Erythroblast (primary cell): ENCODE measurements around the gene MEMO1.

Experiments
- DNase-seq, 2 experiments: peaks; one replicate each; lab custom pipeline; 2025; lab: John Stamatoyannopoulos, UW
- GATA1 ChIP-seq: IDR thresholded peaks from 2 replicates; pipeline ENCODE4 v1.6.1; 2011; ENCODE audit warnings: low read depth, mild to moderate bottlenecking, control low read depth, low read length, moderate library complexity
- POLR2A ChIP-seq: IDR thresholded peaks from 2 replicates; pipeline ENCODE4 v1.6.1; 2011; ENCODE audit warnings: mild to moderate bottlenecking, low read length

MEMO1 gene

DNA sequence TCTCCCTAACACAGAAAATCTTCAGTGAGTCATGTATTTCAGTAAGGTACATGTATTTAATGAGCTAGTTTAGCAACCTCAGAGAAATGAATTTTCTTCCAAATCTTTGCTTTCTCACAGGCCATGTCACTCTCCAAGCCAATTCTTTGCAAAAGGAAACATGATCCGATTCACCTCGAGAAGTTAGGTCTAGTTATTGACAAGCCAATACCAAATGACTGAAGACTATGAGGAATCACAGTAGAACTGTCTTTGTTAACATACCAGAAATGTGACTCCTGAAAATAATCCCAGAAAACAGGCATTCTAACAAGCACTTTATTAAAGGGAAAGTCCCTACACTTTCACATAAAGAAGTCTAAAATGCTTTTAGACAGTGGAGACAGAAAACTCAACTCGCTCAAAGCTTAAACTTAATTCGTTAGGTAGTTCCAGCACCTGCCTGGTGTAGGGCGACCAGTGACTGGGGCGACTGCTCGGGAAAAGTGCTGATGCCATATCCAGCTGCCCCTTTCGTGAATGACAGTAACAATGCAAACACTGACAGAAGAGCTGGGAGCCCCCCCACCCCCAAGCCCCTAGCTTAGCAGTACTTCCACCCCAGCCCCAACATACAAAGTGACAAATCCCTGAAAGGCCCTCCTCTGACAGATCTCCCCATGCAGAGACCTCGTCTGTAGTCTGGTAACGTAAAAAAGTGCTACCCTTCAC is 1.8 kb downstream of the MEMO1 start:
- DNase-seq = peak; percentile 64 to 66
- TF ChIP-seq POLR2A (no peak), GATA1 (no peak)

DNA sequence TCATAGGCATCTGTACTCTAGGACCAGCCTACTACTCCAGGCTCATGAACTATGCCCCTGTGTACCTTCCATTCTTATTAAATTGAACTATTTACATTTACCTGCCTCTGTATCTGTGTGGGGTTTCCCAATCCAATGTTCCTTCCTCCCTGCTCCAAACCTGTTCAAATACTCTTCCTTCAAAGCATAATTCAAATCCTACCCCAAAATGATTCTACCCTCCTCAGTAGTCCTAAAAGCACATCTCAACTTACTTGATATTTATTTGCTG is 3.8 kb downstream of the MEMO1 start:
- DNase-seq = no peak
- TF ChIP-seq GATA1 (no peak), POLR2A (no peak)

DNA sequence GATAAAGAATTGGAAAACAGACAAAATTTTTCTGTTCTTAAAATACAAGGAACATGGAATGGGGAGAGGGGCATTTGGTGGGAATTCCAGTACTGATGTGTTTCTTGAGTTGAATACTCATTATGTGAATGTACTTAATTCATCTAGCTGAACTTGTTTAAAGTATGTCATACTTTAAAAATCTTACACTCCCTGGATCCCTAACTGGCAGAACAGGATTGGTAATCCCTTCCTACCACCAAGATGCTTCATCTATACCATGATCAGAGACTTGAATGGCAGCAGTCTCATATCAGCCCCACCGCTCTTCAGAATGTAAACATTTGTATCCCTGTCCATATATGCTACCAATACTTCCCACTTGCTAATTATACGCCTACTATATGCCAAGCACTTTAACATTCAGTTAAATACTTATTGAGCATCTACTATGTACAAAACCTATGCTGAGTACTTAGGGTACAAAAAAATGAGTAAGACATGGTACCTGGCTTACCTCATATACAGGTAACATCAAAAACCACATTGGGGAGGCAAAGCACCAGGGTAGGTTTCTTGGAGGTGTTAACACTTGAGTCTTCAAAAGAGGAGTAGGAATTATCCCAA is 5.3 kb downstream of the MEMO1 start:
- no peak for DNase-seq
- TF ChIP-seq GATA1 (no peak), POLR2A (no peak)

DNA sequence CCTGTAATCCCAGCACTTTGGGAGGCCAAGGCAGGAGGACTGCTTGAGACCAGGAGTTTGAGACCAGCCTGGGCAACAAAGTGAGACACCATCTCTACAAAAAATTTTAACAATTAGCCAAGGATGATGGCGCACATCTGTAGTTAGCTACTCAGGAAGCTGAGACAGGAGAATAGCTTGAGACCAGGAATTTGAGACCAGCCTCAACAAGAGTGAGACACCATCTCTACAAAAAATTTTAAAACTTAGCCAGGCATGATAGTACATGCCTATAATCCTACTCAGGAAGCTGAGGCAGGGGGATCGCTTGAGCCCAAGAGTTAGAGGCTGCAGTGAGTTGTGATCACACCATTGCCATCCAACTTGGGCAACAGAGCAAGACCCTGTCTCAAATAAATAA is 7.0 kb downstream of the MEMO1 start:
- TF ChIP-seq GATA1 = no peak
- no peak for TF ChIP-seq POLR2A
- DNase-seq = no peak

DNA sequence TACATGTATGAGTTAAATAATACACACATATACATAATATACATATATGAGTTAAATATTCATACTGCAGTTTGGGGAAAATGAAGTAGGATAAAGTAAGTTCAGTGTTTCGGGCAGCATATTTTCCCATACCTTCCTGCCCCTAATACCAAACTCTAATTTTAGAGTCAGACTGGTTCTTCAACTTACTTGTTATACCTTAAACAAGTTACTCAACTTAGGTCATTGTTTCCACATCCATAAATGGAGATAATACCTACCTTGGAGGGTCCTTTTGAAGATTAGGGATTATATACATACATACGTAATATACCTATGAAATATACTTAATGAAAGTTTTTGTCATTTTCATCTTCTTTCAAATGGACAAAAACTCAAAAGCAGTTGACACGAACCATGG is 8.4 kb downstream of the MEMO1 start:
- TF ChIP-seq POLR2A (no peak), GATA1 (no peak)
- DNase-seq = no peak

DNA sequence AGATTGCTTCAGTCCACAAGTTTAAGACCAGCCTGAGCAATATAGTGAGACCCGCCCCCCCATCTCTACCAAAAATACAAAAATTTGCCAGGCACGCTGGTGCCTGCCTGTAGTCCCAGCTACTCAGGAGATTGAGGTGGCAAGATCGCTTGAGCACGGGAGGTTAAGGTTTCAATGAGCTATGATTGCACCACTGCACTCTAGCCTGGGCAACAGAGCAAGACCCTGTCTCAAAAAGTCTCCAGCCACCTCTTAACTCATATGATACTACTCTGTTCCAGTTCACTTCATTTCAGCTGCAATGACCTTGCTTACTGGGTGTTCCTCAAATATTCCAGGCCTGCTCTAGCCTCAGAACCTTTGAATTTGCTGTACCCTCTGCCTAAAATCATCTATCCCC is 11.4 kb downstream of the MEMO1 start:
- no peak for DNase-seq
- TF ChIP-seq GATA1 (no peak), POLR2A (no peak)

DNA sequence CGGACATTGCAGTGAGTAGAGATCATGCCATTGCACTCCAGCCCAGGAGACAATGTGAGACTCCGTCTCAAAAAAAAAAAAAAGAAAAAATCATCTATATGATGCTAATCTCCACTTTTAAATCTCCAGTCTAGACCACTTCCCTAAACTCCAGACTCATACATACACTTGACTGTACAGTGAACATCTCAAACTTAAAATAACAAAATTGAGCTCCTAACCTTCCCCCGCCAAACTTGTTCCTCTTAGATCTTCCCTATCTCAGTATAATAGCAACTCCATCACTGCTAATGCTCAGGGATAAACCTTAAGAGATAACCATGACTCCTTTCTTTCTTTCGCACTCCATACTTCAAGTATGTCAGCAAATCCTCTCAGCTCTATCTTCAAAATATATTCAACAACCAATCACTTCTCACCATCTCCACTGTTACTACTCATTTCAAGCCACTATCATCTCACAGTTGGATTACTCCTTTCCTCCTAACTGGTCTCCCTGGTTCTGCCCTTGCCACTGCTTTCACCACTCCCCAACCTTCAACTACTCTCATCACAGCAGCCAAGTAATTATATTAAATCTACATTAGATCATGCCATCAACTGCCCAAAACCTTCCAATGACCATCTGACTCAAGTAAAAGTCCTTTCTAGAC is 12.0 kb downstream of the MEMO1 start:
- no peak for TF ChIP-seq POLR2A
- TF ChIP-seq GATA1 = no peak
- no peak for DNase-seq

DNA sequence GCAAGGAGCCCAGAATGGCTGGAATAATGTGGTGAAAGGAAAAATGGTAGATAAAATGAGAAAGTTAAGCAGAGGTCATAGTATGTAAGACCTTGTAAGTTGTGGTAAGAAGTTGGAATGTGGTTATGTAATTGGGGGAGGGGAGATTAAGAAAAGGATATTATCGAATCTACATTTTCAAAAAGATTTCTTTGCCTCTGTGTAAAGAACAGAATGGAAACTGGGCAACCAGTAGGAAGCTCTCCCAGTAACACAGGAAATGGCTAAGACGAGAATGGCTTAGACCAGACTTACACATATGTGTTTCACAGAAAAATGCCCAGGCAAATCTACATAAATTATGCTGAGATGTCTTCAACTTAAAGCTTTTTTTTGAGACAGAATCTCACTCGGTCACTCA is 13.2 kb downstream of the MEMO1 start:
- no peak for DNase-seq
- TF ChIP-seq GATA1 (no peak), POLR2A (no peak)

DNA sequence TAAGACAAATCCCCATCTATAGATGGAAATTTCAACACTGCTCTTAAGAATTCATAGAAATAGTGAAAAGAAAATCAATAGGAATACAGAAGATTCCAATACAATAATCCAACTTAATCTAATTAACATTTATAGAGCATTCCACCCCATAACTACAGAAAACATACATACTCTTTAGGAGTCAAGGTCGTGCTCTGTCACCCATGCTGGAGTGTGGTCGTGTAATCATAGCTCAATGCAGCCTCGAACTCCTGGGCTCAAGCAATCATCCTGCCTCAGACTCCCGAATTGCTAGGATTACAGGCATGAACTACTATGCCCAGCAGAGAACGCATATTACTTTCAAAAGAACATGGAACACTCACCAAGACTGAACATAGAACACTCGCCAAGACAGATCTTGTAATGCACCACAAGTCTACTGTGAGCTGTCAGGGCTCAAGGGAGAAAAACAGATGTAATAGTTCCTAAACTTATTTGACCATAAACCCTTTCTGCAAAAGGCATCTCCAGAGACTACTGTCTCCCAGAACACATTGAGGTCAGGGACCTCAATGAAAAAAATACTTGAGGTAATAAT is 14.1 kb downstream of the MEMO1 start:
- TF ChIP-seq GATA1 (no peak), POLR2A (no peak)

DNA sequence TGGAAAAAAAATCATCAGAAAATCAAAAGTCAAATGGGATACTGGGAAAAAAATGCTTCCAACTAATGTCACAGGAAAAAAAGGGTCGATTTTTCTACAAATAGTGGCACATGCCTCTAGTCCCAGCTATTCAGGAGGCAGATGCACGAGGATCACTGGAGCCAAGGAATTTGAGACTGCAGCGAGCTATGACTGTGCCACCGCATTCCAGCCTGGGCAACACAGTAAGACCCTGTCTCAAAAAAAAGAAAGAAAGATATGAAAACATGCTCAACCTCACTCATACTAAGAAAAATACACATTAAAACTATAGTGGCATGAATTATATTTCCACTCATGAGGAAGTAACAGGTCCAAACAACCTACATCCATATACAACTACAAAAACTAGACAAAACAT is 17.9 kb downstream of the MEMO1 start:
- no peak for DNase-seq
- TF ChIP-seq POLR2A = no peak
- TF ChIP-seq GATA1 = no peak

More for the DNA sequence above, 14.1 kb downstream of the MEMO1 start:
- DNase-seq = no peak

DNA sequence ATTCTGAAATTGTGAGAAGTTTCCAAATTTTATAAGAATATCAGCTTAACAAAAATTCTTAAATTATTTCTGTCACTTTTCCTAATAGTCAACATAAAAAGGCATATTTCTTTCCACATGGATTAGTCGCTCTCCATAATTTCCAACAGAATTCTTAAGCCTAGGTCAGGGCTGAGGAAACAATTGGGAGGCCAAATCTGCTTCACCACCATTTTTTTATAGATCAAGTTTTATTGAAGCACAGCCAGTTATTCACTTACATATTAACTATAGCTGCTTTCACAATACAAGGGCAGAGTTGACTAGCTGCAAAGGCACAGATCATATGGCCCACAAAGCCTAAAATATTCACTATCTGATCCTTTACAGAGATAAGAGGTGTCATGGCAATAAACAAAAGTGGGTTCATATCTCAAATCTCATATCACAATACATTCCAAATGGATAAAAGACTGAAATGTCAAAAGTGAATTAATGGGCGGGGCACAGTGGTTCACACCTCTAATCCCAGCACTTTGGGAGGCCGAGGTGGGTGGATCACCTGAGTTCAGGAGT is 18.7 kb downstream of the MEMO1 start:
- TF ChIP-seq POLR2A (no peak), GATA1 (no peak)

DNA sequence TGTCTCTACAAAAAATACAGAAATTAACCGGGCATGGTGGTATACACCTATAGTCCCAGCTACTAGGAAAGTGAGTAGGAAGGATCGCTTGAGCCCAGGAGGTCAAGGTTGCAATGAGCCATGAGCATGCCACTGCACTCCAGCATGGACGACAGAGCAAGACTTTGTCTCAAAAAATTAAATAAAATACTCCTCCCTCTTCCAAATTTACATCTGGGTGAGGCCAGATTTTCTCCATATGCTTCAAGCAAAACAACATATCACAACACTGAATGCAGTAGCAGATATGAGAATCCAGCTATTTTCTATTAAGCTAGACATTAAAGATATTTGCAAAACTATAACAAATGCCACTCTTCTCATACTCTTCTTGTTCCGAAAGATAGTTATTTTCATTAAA is 20.9 kb downstream of the MEMO1 start:
- DNase-seq = no peak
- TF ChIP-seq GATA1 (no peak), POLR2A (no peak)

More for the DNA sequence above, 18.7 kb downstream of the MEMO1 start:
- peak in 1 of 2 experiments; percentile 32 for DNase-seq

DNA sequence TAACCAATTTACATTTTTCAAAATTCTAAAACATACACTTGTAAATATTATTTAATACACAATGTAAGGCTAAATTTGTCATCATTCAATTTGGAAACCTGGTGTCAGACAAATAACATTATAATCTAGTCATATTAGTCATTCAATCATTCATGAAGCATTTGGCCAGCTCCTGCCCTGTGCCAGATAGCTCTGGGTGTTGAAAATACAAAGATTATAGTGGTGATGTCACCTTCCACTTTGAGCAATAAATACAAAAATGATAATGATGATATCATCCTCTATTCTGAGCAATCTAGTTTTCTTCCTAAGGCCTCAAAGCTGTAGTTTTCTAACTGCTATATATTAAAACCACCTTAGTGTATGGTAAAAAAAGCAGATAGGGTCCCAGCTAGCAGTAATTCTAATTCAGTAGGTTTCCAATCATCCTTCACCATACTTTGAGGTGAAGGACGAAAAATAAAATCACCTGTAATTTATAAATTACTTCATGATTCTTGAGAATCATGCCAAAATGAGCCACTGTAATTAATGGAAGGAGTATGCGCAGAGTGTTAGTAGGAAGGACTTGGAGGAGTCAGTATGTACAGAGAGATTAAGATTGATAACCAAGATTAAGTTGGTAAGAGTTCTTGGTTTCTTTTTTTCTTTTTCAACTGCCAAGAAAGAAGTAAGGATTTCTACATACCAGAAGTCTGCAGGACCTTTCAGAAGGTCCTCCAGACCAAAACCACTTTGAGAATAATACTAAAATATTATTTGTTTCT is 23.2 kb downstream of the MEMO1 start:
- no peak for TF ChIP-seq GATA1
- no peak for TF ChIP-seq POLR2A

More for the DNA sequence above, 23.2 kb downstream of the MEMO1 start:
- peak; percentile 49 to 63 for DNase-seq
